ENCODE results near the gene COL4A2.
A peak's percentile ranks its signal among the peaks of the same experiment; 100 is the strongest.

COL4A2 gene

GRCh38 chr13:110557610-110558305 is 250.7 kb downstream of the COL4A2 start:
- no peak for DNase-seq (ENCODE audit: low read depth in 2 of 2)

- DNase-seq (ENCODE audit: low read depth in 2 of 2) = no peak
Measured at GRCh38 chr13:110559429-110559943, 252.4 kb downstream of the COL4A2 start.

- DNase-seq (ENCODE audit: low read depth in 2 of 2) = no peak
Measured at GRCh38 chr13:110559986-110560385, 252.9 kb downstream of the COL4A2 start.

- no peak for DNase-seq (ENCODE audit: low read depth in 2 of 2)
Measured at GRCh38 chr13:110560601-110561343, 253.7 kb downstream of the COL4A2 start.

- DNase-seq (ENCODE audit: low read depth in 2 of 2) = peak; percentile 51 to 63
Measured at GRCh38 chr13:110561344-110562035, 254.4 kb downstream of the COL4A2 start, which contains the start of gene RAB20. TSS of gene RAB20 (minus strand) at chr13:110561722. CDS start at chr13:110561519, 203 bp downstream.

- DNase-seq (ENCODE audit: low read depth in 2 of 2) = peak in 1 of 2 experiments; percentile 6
Measured at GRCh38 chr13:110562036-110562597, 255.0 kb downstream of the COL4A2 start.

Data from fibroblast of skin of left quadriceps (primary cell).